GM21423 (cell line): ENCODE measurements around the gene LIPE.

Experiments used
- ATAC-seq: cut with Tn5 transposase; IDR thresholded peaks from one replicate; pipeline ENCODE4 v1.9.1; 2021; ENCODE audit warnings: mild to moderate bottlenecking, moderate library complexity; ENCODE audit not compliant: unreplicated experiment

LIPE gene

DNA sequence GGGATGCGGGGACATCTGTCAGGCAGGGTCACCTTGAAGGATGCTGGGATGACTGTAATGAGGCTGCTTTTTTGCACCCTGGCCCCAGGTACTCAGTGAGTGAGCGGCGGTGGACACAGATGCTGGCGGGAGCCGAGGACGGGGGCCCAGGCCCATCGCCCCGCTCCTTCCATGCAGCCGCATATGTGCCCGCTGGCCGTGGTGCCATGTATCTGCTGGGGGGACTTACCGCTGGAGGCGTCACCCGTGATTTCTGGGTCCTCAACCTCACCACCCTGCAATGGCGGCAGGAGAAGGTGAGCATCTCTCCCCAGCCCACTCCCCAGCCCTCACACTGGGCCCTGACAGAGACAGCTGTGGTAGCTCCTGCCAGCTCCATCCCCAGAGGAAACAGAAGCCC, 70.5 kb downstream of the LIPE start:
- no peak for ATAC-seq

DNA sequence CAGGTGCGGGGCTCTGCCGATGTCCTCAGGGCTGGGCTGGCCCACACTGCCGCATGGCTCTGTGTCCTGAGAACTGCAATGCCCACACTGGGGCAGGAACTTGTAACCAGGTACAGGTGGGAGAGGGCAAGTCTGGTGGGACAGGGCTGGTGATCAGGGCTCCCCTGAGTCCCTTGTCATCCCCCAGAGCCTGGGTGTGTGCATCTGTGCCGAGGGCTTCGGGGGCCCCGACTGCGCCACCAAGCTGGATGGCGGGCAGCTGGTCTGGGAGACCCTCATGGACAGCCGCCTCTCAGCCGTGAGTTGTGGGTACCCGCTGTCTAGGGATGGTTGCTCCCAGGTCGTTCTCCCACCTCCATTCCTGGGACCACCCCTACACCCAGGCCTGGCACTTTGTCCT, 71.3 kb downstream of the LIPE start:
- no peak for ATAC-seq

DNA sequence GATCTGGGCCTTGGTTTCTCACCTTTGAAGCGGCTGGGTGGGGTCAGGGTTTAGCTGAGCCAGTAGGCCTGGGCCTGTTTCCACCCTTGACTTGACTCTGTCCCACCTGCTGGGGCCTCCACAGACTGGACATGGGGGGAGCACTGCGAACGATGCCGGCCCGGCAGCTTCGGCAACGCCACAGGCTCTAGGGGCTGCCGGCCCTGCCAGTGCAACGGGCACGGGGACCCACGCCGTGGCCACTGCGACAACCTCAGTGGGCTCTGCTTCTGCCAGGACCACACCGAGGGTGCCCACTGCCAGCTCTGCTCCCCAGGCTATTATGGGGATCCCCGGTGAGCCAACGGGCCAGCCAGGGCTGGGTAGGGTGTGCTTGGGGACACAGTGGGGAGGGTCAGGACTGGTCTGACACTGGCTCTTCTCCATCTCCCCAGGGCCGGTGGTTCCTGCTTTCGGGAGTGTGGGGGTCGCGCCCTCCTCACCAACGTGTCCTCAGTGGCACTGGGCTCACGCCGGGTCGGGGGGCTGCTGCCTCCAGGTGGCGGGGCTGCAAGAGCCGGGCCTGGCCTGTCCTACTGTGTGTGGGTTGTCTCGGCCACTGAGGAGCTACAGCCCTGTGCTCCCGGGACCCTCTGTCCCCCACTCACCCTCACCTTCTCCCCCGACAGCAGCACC, 73.7 kb downstream of the LIPE start:
- ATAC-seq = no peak

DNA sequence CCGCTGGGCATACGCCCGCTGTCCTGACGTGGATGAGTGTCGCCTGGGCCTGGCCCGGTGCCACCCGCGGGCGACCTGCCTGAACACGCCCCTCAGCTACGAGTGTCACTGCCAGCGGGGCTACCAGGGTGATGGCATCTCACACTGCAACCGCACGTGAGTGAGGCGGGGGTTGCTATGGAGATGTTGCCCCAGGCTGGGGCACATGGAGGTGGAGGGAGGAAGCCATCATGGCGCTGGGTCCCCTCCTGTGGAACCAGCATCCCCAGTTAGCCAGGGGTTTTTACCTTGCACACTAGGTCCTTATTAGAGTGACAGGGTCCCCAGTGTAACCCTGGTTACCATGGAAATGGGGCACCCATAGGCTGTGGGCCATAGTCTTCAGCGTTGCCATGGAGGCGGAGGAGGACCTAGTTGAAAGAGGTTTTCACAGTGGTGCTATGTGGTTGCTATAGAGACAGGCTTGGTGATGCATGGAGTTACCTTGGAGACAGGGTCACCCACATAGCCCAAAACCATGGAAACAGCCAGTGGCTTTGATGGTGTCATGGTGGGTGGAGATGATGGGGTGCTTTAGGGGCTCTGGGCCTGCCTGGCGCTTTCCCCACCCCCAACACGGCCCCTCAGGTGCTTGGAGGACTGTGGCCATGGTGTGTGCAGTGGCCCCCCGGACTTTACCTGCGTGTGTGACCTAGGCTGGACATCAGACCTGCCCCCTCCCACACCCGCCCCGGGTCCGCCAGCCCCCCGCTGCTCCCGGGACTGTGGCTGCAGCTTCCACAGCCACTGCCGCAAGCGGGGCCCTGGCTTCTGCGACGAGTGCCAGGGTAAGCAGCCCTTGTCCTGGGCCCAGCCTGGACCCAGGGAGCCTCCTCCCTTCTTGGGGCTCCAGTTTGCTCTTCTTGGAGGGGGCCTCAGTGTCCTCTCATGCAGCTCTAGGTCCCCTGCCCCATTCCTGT, 74.6 kb downstream of the LIPE start:
- ATAC-seq = no peak
